HG03354 (cell line): ENCODE measurements around the gene SLC12A8.

ENCODE experiments used
- ATAC-seq: cut with Tn5 transposase; IDR thresholded peaks from one replicate; pipeline ENCODE4 v1.9.1; 2021; ENCODE audit warnings: mild to moderate bottlenecking; ENCODE audit not compliant: unreplicated experiment, poor library complexity, severe bottlenecking

The SLC12A8 gene

DNA sequence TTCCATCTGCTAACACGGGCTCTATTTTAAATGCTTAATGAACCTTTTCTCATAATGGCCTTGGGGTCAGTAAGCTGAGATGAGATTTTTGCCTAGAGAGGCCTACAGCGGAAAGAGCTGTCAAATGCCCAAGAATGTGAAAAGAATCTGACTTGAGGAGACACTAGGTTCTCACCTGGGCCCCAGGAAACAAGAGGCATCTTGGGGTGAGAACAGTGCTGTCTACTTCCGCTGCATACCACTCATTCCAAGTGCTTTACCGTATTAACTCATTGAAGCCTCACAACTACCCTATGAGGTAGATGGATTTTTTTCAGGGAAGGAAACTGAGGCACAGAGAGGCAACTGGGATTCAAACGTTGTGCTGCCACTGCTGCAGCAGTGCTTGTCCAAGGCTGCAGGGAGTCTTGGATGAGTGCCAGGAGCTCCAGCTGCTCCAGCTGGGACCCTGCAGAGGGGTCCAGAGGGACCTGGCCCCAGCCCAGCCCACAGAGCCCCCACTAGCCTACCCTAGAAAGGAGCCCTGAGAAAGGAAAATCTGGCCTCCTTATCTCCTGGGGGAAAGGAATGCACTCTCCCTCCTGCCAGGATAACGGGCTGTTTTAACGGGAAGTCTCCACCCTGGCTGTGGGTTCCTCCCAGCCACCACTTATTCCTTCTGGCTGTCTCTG is 68.4 kb downstream of the SLC12A8 start:
- no peak for ATAC-seq

DNA sequence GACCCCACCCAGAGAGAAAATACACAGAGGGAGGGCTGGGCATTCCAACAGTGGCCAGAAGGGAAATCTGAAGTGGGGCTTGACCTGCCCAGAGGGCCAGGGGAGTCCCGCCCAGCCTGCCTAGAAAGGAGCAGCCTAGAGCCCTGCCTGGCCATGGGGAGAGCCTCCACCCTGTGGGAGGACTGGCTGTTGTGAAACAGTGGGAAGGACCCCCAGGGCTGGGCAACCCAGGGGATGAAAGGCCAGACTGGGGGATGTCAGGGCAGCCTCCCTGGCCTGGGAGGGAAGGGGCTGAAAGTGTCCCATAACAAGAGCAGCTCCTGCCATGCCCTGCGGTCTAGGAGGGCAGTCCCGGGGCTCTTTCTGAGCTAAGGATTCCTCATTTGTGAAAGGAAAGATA is 69.0 kb downstream of the SLC12A8 start:
- no peak for ATAC-seq

DNA sequence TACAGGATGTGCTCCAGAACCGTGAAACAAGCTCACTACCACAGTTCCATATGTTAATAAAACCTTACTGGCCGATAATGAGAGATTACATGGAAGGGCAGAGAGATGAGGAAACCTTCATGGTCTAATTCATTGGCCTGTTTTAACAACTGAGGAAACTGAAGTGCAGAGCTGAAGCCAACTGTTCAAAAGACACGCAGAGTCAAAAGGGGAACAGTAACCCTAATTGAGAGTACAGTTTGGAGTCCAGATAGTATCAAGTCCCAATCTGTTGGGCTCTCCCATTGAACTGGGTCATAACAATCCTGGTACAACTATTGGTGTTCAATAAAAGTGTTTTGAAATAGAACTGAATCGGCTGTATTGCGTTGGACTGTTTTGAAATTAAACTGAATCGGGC is 69.6 kb downstream of the SLC12A8 start:
- no peak for ATAC-seq

DNA sequence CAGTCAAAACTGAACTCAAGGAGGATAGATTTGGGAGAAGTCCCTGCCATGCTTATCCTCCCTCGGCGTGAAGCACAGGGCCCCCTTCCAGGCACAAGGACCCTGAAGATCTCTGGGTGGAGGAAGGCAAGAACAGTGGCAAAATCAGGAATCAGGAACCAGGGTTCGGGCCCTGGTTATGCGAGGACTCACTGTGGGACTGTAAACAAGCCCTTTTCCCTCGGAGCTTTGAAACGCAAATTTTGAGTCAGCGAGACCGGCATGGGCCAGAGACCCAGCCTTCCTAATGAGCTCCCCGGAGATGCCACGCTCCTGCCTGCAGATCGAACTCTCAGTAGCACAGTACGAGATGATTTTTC is 70.1 kb downstream of the SLC12A8 start:
- no peak for ATAC-seq

DNA sequence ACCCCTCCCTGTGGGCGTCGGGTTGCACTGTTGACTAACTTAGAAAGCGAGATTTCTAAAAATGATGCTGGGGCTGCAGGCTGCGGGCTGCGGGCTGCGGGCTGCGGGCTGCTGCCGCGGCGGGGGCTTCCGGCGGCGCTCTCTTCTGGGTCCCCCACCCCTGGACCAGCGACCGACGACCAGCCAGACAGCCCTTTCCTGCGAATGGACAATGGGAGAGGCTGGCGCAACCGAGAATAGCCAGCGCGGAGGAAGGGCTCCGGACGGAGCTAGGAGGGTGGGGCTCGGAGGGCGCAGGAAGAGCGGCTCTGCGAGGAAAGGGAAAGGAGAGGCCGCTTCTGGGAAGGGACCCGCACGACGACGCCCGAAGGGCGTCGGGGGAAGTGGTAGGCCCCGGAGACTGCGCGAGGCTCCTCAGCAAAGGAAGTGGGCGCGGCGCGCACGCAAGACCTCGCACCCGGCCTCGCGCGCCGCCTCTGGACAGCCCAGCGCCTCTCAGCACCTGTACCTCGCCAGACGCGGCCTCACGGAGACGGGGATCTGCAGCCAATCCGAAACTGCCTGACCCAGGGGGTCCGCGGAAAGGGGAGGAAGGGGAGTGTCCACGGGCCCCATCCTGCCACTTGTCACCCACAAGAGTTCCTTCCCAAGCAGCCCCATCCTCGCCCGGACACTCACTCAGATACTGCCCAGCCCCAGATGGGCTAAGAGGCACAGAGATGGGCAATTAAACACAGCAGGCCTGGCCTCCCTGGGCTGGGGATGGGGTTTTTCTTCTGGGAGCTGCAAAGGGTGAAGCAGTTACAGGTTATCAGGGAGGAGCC is 70.7 kb downstream of the SLC12A8 start:
- ATAC-seq: peak; percentile 73

DNA sequence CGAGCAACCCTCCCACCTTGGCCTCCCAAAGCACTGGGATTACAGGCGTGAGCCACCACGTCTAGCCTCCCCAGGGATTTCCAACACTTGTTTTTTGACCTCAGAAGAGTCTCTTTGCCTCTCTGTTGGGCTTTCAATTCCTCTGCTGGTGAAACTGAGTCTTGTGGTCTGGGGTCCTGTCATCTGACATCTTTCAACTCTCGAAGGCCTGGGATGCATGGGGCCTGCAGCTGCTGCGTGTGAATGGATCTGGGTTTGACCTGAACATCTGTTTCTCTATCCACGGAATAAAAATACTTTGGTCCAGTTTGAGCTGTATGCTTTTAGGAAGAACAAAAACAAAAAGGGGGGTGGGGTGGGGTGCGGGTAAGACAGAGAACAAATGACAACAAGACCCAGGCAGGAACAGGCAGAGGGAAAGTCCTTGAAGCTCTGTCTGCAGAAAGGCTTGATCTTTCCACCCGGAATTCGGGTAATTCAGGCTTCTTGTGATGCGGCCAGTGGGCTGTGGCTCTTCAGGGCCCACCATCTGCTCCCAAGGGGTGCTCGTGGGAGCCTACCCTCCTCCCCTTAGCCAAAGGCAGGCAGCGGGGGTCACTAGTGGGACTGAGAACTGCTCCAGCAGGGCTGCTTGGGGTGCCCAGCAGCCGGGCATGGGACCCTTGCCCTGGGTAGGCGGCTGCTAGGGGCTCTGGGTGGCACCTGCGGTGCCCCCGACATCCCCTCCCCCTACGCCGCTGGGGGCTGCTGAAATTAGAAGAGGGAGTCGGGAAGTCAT is 71.5 kb downstream of the SLC12A8 start:
- ATAC-seq: peak; percentile 18

DNA sequence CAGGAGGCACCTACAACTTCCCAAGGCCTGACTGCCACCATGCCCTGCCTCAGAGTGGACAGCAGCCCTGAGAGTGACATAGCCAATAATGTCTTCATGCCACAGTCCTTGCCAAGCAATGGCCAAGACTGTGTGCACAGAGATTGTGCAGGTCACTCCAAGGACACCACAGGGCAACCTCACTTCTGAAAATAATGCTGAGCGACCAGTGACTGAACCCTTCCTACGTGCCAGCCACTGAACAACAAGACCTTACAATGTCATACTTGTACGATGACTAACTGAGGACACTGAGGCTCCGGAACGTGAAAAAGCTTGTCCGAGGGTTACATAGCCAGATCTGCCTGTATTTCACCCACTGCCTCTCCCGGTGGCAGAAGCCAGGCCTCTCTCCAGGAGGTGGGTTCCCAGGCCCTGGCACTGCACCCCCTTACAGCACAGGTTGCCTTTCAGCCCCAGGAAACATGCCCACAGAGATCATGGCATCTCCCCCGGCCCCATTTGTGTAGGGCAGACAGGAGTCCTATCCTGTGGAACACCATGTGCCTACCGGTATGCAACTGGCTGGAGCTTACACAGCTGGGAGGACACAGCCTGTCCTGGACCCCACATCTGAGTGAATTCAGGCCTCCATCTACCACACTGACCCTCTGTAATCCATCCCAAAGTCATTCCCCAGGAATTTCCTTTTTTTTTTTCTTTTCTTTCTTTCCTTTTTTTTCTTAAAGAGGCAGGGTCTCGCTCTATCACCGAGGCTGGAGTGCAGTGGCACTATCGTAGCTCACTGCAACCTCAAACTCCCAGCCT is 72.3 kb downstream of the SLC12A8 start:
- no peak for ATAC-seq

DNA sequence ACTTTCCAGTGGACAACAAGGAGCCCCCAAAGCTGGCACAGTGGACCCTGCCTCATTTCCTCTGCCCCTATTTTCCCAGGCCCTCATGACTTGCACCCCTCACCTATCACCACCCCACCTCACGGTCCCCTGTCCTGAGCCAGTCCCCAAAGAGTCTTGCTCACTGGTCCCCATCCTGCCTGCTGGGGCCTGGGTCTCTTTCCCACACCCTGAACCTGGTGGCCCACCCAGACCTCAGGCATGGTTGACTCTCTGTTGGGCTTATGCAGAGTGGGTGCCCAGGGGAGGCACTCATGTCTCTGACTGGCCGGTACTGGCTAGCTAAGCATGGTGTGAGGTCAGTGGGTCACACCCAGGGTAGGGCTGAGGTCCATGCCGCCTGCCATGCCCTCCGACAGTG is 73.2 kb downstream of the SLC12A8 start:
- no peak for ATAC-seq

DNA sequence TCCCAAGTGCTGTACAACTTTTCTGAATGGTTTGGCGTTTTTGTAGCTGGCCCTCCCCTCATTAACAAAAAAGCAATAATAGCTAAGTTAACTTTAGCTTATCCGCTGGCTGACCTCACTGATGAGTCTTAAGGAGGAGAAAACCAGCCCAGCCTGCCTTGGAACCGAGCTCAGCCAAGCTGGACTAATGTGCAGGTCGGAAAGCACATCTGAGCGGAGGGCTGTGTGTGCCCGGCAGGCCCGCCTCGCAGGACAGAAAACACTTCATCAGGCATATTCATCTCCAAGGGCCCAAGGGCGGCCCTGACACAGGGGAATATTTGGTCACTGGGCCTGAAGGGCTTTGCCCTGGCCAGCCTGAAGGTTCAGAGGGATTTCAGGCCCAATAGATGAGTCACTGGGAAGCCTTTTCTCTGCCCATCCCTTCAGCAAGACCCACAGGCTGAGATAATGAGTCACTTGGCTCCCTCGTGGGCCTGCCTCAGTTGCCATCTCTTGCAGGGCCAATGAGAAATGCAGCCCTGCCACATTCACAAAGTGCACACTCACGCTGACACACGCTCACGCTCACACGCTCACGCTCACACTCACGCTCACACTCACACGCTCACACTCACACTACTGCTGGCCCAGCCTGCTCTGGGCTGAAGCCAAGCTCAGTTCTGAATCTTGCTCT is 75.1 kb downstream of the SLC12A8 start:
- ATAC-seq: no peak

DNA sequence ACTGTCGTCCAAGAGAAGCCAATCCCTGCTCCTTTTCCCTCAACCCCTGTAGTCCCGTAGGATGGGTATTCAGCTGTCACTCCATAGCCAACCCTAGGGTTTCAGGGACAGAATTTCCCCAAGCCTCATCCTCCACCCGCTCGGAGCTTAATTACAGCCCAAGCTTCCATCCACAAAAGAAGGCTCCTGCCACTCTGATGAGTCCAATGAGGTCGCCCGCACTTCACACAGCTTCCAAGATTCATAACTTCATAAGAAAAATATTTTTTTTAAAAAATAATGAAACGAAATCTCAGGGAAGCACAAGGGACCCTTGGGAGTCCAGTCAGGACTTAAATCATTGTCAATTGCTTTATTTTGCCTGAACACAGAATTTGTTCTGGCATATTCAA is 75.6 kb downstream of the SLC12A8 start:
- ATAC-seq: no peak

DNA sequence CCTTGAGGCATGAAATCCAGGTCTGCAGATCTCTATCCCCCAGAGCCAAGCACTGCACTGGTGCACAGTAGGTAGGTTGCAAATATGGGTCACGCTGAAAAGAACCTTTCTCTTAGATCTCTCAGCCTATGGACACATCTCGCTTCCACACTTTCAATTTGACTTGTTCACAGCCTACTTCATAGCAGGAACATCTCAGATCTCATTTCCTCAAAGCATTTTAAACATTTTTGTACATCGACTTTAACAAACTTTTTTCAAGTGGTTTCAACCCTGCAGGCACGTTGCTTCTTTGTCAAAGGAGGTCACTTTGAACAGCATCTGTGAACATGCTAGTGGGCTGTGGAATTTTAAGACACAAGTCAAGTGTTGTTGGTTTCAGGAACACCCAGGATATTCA is 76.0 kb downstream of the SLC12A8 start:
- ATAC-seq: no peak

DNA sequence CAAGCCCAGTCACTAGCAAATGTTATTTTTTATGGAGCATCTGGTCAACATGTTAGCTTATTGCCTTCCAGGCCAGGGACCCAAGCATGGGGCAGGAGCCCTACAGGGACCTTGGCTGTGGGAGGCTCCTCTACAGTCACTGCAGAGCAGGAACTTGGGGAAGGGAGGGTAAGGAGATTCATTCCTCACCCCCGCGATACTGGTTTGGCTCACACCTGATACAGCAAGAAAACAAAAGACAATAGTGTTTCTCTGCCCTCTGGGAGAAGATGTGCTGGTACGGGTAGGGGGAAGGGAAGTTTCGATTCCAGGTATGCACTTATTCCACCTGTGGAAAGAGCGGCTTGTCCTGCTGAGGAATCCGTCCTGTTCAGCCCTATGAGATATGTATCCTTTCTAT is 77.6 kb downstream of the SLC12A8 start:
- ATAC-seq: no peak

DNA sequence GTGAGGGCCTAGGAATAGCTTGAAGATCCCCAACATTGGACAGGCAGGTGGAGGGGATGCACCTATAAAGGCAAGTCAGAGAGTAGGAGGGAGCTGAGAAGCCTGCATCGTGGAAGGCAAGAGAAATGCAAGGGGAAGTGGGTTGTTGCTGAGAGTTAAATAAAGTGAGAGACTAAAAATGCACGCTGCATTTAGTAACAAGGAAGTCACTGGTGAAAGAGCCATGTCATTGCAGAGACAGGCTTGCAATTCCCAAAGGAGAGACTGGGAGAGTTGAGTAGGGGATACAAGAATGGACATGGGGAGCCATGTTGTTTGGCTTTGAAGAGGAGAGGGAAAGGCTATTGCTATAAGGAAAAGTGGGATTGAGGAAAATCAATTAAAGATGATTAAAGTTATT is 79.7 kb downstream of the SLC12A8 start:
- no peak for ATAC-seq

DNA sequence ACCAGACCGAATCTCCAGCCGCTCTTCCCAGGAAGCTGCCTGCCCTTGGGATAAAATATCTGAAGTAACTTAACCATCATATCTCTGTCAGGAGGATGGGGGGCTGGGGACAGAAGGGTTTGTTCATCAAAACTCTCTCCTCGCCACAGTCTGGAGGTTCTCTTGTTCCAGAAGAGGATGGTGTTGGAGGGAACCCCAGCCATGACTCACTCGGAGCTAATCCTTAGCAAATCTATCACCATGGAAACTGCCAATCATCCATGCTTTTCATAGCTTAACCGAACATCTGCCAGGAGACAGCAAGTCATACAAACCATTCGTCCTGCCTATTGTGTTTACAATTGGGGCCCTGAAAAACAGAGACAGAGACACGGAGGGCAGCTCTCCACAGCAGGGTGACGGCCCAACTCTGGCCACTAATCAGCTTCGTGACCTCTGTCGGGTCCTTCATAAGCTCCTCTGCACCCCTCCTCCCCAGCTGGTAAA is 83.0 kb downstream of the SLC12A8 start:
- ATAC-seq: no peak

DNA sequence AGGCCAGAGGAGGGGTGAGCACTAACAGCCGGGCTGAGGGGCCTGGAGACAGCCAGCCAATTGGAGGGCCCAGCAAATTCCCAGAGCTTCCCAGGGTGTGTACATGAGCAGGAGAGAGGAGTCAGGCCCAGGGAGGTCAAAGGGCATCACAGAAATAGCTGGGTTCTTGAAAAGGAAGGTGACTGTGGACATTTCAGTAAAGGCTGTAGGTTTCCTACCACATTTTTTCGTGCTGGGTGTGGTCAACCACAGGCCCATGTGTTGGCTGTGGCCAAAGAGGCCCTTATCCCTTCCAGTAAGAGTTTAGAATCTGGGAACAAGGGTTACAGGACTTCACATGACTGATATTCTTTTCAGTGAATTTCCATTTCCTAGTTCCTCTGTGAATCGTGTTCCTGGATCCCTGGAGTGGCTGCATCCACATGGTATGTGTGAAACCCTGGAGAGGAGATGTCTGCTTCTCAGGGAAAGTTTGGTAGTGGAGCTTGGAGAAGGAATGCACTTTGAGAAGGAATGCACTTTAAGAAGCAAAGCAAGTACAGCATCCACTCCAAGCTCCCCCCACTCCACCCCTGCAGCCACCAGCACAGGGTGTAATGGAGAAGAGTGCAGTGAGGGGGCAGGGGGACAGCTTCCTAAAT is 83.6 kb downstream of the SLC12A8 start:
- ATAC-seq: no peak

DNA sequence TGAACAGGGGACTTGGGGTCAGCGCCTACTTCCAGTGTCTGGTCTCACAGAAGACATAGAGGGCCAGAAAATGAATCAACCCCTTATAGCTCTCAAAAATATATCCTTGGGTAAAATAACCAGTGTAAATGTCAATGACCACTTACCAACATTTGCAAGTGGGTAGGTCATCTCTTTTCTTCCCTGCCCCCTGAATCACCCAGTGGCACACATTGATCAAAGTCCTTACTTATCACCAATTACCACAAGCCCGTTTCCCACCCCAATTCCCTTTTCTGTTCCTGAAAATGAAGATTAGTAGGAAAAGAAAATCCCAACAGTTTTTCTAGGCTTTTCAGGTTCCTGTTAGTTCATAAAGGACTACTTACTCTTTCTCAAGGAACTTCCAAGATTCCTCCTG is 86.2 kb downstream of the SLC12A8 start:
- no peak for ATAC-seq

DNA sequence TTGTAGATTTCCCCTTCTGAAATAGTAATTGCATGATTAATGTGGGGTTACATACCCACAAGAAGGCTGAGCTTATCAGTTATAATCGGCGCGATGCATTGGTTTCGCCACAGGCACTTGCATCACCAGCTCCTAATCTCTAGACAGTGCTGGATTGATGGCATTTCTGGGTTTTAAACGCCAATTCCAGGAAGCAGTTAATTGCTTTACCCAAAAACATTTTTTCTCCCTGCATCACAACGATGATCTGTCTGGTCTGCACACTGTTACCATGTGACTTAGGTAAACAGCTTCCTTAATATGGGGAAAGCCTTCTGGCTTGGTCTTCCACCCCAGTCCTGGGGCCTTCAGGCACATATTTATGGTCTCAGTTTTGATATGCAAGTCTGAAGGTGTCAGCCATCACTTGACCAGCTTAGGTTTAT is 86.7 kb downstream of the SLC12A8 start:
- ATAC-seq: no peak

DNA sequence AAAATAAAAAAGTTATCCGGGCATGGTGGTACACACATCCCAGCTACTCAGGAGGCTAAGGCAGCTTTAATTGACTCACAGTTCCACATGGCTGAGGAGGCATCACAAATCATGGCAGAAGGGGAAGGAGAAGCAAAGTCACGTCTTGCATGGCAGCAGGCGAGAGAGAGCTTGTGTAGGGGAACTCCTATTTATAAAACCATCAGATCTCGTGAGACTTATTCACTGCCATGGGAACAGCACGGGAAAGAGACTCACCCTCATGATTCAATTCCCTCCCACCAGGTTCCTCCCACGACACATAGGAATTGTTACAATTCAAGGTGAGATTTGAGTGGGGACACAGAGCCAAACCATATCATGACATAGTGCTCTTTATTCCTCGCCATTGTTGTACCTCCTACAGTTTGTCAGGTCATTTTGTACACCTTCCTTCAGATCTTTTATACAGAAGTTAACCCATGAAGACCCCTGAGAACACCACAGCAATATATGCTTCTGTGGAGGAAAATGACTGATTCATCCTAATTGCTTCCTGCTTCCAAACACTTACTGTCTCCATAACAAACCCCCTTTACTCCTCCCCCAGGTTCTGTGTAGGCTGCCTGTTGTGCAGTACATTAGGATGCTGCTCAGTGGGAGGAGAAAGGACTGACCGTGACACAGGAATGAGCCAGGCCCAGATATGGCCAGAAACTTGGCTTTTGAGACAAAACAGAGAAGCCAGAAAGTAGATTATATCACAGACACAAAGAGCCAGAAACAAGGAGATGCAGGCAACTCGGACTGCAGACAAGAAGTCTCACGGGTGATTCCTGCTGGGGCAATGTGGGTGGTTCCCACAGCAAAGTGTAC is 88.9 kb downstream of the SLC12A8 start:
- ATAC-seq: no peak
